Peyer's patch (tissue), 4 donors: Measurements from ENCODE around the gene BRK1.

ENCODE experiments used
- POLR2A ChIP-seq, 2 donors: fragments of 450-650 bp; IDR thresholded peaks; one replicate each; pipeline ENCODE4 v1.5.1; 2017; ENCODE audit warnings: antibody characterized with exemption in 2 of 2, mild to moderate bottlenecking in 2 of 2, moderate library complexity in 2 of 2
- TF ChIP-seq, protein P1 (sequence below), 6 experiments: fragments of 450-650 bp in 4 of 6; fragments of 200-600 bp in 2 of 6; sonication (generic) in 1 of 6; IDR thresholded peaks; one replicate each; pipeline ENCODE4 v1.5.1; 2017 to 2019; ENCODE audit warnings: antibody characterized with exemption in 6 of 6, mild to moderate bottlenecking in 3 of 6, moderate library complexity in 1 of 6

DNA sequence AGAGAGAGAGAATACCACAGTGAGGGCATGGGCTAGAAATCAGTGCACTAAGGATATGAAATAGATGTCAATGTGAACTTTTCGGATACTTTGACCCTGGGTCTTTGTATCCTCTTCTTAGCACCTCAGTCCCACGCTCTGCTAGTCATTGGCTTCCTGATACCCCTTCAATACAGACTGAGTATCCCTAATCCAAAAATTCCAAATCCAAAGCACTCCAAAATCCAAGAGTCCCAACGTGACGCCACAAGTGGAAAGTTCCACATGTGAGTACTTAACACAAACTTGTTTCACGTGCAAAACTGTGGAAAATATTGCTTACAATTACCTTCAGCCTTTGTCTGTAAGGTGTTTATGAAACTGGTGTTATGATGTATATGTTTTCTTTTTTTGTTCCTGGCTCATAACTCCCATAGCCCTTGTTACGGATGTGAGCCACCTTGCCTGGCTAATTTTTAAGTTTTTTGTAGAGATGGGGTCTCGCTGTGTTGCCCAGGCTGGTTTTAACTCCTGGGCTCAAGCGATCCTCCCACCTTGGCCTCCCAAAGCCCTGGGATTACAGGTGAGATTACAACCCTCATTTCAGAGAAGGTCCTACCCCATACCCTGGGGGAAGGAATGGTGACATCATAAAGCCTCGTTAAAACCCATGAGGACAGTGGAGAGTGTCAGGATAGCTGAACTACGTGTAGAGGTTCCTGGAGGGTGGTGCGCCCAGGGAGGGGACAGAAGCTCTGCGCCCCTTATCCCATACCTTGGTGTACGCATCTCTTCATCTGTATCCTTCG is 39.1 kb downstream of the BRK1 start:
- TF ChIP-seq, protein P1, sequence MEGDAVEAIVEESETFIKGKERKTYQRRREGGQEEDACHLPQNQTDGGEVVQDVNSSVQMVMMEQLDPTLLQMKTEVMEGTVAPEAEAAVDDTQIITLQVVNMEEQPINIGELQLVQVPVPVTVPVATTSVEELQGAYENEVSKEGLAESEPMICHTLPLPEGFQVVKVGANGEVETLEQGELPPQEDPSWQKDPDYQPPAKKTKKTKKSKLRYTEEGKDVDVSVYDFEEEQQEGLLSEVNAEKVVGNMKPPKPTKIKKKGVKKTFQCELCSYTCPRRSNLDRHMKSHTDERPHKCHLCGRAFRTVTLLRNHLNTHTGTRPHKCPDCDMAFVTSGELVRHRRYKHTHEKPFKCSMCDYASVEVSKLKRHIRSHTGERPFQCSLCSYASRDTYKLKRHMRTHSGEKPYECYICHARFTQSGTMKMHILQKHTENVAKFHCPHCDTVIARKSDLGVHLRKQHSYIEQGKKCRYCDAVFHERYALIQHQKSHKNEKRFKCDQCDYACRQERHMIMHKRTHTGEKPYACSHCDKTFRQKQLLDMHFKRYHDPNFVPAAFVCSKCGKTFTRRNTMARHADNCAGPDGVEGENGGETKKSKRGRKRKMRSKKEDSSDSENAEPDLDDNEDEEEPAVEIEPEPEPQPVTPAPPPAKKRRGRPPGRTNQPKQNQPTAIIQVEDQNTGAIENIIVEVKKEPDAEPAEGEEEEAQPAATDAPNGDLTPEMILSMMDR (IDR thresholded peaks at IDR 0.05), result no peak
- TF ChIP-seq POLR2A (IDR thresholded peaks at IDR 0.05), result no peak
